Muscle layer of colon (tissue), 2 donors: Measurements from ENCODE around the gene CDC42EP2.

Experiments used
- H3K27ac ChIP-seq: one replicate; pipeline ENCODE4 v1.7.0; 2013; ENCODE audit warnings: low read depth, mild to moderate bottlenecking, low read length, moderate library complexity
- H3K27me3 ChIP-seq, 2 donors: one replicate each; pipeline ENCODE4 v1.7.0; 2013; ENCODE audit warnings: low read length in 2 of 2, mild to moderate bottlenecking in 2 of 2; ENCODE audit not compliant: insufficient read depth in 2 of 2, control insufficient read depth in 1 of 2
- H3K36me3 ChIP-seq: one replicate; pipeline ENCODE4 v1.7.0; 2013; ENCODE audit warnings: mild to moderate bottlenecking, low read length; ENCODE audit not compliant: insufficient read depth
- H3K4me1 ChIP-seq: one replicate; pipeline ENCODE4 v1.7.0; 2013; ENCODE audit warnings: mild to moderate bottlenecking, low read length; ENCODE audit not compliant: insufficient read depth
- H3K4me3 ChIP-seq, 2 donors: one replicate each; pipeline ENCODE4 v1.7.0; 2013; ENCODE audit warnings: low read length in 2 of 2, low read depth in 1 of 2, mild to moderate bottlenecking in 1 of 2, moderate library complexity in 1 of 2
- H3K9ac ChIP-seq: one replicate; pipeline ENCODE4 v1.7.0; 2013; ENCODE audit warnings: low read length
- H3K9me3 ChIP-seq: one replicate; pipeline ENCODE4 v1.7.0; 2013; ENCODE audit warnings: mild to moderate bottlenecking, low read length
- donor health status: abdominal sarcoma.
- donor health status: Adenocarcinoma of cecum.

Gene CDC42EP2

DNA sequence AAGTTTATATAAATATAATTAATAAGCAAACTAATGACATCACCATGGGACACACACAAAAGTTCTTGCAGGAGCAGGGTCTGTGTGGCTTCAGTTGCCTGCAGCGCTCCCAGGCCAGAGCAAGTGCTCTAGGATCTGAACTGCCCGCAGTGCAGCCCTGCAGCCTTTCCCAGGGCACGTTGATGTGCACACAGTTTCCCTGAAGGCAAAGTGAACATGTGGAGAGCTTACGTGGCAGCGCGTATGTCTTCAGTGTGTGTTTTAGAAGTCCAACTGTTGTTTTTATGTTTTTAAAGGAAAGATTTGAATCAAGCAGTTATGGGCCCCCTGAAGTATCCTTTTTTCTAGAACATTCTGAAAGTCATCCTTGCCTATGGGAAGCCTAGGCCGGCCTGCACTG lies 38.7 kb downstream of the CDC42EP2 start:
- Histone ChIP-seq H3K27ac (peak overlapping the region; percentile 74), H3K27me3 (peaks cover 0 to 16% of the 10 kb centered on the region in 2 donors), H3K4me1 (peaks cover 17% of the 10 kb centered on the region), H3K4me3 (peak overlapping the region; percentile 15 to 57), H3K9me3 (no peaks in the 10 kb centered on the region), H3K36me3 (peaks cover 36% of the 10 kb centered on the region), H3K9ac (no peak overlapping the region)

DNA sequence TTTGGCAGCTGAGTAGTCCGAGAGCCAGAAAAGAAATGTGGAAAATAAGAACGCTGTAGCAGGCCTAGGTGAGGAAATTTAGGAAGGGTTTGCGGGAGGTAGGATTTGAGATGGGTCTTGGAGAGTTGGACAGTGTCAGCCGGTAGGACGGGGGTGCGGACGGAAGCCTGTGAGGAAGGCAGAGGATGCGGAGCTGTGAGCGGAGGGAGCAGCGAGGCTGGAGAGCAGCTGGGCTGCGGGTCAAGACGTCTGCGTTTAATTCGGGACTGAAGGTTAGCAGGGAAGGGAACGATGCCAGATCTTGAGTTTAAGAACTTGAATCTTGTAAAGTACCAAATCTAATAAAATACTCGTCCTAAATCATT lies 39.2 kb downstream of the CDC42EP2 start:
- Histone ChIP-seq H3K9ac (no peak overlapping the region), H3K27ac (peak overlapping the region; percentile 74), H3K9me3 (no peaks in the 10 kb centered on the region), H3K4me1 (peaks cover 17% of the 10 kb centered on the region), H3K36me3 (peaks cover 32% of the 10 kb centered on the region), H3K27me3 (peaks cover 0 to 16% of the 10 kb centered on the region in 2 donors), H3K4me3 (peak overlapping the region; percentile 15 to 57)

DNA sequence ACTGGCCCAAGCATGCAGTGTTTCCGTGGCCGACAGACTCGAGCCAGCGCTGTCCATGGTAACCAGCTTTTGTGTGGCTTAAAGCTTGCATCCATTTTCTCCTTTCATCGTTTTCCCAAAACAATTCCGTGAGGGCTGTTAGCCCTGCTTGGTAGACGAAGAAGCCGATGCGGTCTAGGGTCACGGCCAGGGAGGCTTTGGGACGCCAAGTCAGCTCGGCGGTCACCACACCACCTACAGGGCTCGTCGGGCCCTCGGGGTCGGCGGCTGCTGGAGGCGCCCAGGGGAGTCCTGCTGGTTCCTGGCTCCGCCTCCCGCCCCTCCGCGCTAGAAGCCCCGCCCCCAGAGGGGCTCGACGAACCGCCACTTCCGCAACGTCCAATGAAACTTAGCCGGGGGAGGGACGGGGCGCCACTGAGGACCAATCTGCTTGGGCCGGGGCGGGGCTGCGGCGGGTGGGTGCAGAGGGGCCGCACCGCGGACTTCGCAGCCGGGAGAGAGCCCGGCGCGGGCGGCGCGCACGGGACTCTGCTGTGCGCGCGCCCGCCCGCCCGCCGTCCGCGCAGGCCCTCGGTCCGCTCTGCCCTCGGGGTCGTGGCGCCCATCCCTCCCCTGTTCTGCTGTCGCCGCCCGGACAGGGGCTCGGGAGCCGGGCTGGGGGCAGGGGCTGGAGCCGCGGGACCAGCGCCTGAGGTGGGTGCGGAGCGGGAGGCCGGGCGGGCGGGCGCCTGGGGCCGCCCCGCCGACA lies 39.8 kb downstream of the CDC42EP2 start, which contains the start of gene TIGD3:
TIGD3 (plus strand) TSS at position 487 of the 748 bp plus-strand sequence. CDS start 1,058 bp downstream, outside the sequence.
- Histone ChIP-seq H3K9ac (no peak within 1 kb of the TSS), H3K27me3 (peaks cover 0 to 16% of the 10 kb centered on the region in 2 donors), H3K36me3 (peaks cover 27% of the 10 kb centered on the region), H3K27ac (peak within 1 kb of the TSS; percentile 74), H3K9me3 (no peaks in the 10 kb centered on the region), H3K4me1 (peaks cover 17% of the 10 kb centered on the region), H3K4me3 (peak within 1 kb of the TSS; percentile 44 to 57)

GRCh38 chr11:65355013-65355775 lies 40.5 kb downstream of the CDC42EP2 start:
- Histone ChIP-seq H3K27me3 (peaks cover 0 to 16% of the 10 kb centered on the region in 2 donors), H3K27ac (no peak overlapping the region), H3K36me3 (peaks cover 22% of the 10 kb centered on the region), H3K4me3 (peak overlapping the region; percentile 44 to 57), H3K9ac (no peak overlapping the region), H3K4me1 (peaks cover 17% of the 10 kb centered on the region), H3K9me3 (no peaks in the 10 kb centered on the region)

GRCh38 chr11:65355776-65356393 lies 41.2 kb downstream of the CDC42EP2 start:
- H3K9ac ChIP-seq = no peak overlapping the region
- H3K27ac ChIP-seq = no peak overlapping the region
- peaks cover 19% of the 10 kb centered on the region for H3K36me3 ChIP-seq
- peaks cover 17% of the 10 kb centered on the region for H3K4me1 ChIP-seq
- H3K9me3 ChIP-seq = no peaks in the 10 kb centered on the region
- peaks cover 0 to 16% of the 10 kb centered on the region in 2 donors for H3K27me3 ChIP-seq
- H3K4me3 ChIP-seq = peak overlapping the region; percentile 44 to 57

DNA sequence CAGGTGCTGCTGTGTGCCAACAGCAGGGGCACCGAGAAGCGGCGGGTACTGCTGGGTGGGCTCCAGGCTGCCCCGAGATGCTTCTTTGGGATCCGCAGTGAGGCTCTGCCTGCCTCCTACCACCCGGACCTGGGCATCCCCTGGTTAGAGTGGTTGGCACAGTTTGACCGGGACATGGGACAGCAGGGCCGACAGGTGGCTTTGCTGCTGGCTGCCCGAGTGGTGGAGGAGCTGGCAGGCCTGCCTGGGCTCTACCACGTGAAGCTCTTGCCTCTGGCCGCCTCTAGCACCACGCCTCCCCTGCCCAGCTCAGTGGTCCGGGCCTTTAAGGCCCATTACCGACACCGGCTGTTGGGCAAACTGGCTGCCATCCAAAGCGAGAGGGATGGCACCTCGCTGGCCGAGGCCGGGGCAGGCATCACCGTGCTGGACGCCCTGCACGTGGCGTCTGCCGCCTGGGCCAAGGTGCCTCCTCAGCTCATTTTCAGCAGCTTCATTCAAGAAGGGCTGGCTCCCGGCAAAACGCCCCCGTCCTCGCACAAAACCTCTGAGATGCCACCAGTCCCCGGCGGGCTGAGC lies 41.8 kb downstream of the CDC42EP2 start:
- no peak overlapping the region for H3K4me3 ChIP-seq
- peaks cover 17% of the 10 kb centered on the region for H3K4me1 ChIP-seq
- peaks cover 0 to 16% of the 10 kb centered on the region in 2 donors for H3K27me3 ChIP-seq
- no peak overlapping the region for H3K9ac ChIP-seq
- no peak overlapping the region for H3K27ac ChIP-seq
- H3K36me3 ChIP-seq = peaks cover 13% of the 10 kb centered on the region
- no peaks in the 10 kb centered on the region for H3K9me3 ChIP-seq

DNA sequence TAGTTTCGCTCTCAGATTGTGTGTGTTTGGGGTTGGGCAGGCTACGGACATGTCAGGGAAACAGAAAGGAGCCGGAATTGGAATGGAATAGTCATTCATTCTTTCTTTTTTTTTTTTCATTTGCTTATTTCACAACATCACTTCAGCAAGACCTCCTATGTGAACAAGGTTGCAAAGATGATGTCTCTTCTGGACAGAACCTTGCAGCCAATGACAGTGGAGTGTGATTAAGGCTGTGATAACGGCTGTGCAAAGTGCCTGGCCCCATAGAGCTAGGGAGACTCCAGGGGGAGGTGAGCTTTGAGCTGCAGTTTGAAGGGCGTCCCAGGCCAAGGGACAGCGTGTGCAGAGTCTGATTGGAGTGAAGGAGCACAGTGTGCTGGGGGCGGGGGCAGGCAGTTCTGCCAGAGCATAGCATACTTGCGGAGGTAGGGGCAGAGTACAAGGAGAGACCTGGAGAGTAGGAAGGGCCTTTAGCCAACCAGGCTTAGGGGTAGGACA lies 43.2 kb downstream of the CDC42EP2 start:
- Histone ChIP-seq H3K27me3 (peaks cover 0 to 16% of the 10 kb centered on the region in 2 donors), H3K9me3 (no peaks in the 10 kb centered on the region), H3K36me3 (no peaks in the 10 kb centered on the region), H3K9ac (no peak overlapping the region), H3K4me1 (peaks cover 17% of the 10 kb centered on the region), H3K4me3 (no peak overlapping the region), H3K27ac (no peak overlapping the region)

DNA sequence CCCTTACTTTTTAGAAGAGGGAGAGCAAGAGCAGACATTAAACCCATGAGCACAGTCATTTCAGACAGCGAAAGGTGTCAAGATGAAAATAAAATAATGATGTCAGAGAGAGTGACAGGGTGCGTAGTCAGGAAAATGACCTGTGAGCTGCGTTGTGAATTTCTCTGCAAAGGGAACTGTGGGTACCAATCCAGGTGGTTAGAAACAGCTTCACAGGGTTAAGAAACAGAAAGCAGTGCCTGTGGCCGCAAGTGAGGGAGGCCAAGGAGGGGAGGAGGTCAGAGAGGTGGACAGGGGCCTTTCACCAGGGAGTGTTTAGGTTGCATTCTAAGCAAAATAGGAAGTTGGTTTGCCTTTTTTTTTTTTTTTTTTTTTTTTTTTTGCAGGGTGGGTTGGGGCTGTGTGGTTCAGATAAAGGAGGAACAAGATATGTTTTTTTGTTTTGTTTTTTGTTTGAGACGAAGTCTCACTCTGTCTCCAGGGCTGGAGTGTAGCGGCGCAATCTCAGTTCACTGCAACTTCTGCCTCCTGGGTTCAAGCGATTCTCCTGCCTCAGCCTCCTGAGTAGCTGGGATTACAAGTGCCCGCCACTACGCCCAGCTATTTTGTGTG lies 47.8 kb downstream of the CDC42EP2 start:
- Histone ChIP-seq H3K27me3 (peaks cover 0 to 7% of the 10 kb centered on the region in 2 donors), H3K4me1 (no peaks in the 10 kb centered on the region), H3K4me3 (no peak overlapping the region), H3K9me3 (no peaks in the 10 kb centered on the region), H3K36me3 (no peaks in the 10 kb centered on the region), H3K27ac (no peak overlapping the region), H3K9ac (no peak overlapping the region)

DNA sequence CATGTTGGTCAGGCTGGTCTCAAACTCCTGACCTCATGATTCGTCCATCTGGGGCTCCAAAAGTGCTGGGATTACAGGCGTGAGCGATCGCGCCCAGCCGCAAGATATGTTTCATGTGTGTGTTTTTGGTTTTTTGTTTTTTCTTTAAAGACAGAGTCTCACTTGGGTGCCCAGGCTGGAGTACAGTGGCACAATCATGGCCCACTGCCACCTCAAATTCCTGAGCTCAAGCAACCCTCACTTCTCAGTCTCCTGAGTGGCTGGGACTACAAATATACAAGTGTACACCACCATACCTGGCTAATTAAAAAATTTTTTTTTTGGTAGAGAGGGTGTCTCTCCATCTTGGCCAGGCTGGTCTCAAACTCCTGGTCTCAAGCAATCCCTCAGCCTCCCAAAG lies 48.3 kb downstream of the CDC42EP2 start:
- no peaks in the 10 kb centered on the region for H3K4me1 ChIP-seq
- H3K27ac ChIP-seq = no peak overlapping the region
- no peaks in the 10 kb centered on the region for H3K9me3 ChIP-seq
- peaks cover 0 to 1% of the 10 kb centered on the region in 2 donors for H3K27me3 ChIP-seq
- no peak overlapping the region for H3K9ac ChIP-seq
- no peaks in the 10 kb centered on the region for H3K36me3 ChIP-seq
- no peak overlapping the region for H3K4me3 ChIP-seq

GRCh38 chr11:65363770-65364169 lies 49.1 kb downstream of the CDC42EP2 start:
- Histone ChIP-seq H3K4me1 (no peaks in the 10 kb centered on the region), H3K4me3 (no peak overlapping the region), H3K9me3 (no peaks in the 10 kb centered on the region), H3K27ac (no peak overlapping the region), H3K9ac (no peak overlapping the region), H3K27me3 (no peaks in the 10 kb centered on the region), H3K36me3 (no peaks in the 10 kb centered on the region)
